HCT116 (cell line): Measurements from ENCODE around the gene TENM3. TPM values are rescaled to one million over a fixed set of nuclear protein-coding genes. Genes with fewer than 3 reads are reported as not detected.

Experiments used
- ATAC-seq: fragments of 200-7000 bp; cut with Tn5 transposase; 2 replicates; pipeline ENCODE4 v1.9.1; 2020; ENCODE audit warnings: mild to moderate bottlenecking, moderate library complexity
- BruUV-seq: library from RNA; stranded (reverse); fragments of 400-500 nt; replicated peaks from 2 replicates; lab custom pipeline; 2021; lab: Mats Ljungman, UMichigan
- CTCF ChIA-PET: fragments of 300-600 bp; sonication (Branson Sonifier 250); formaldehyde crosslinking; loops from one replicate; lab custom pipeline; 2021; ENCODE audit warnings: antibody characterized with exemption; lab: Charles Lee
- POLR2A ChIA-PET: fragments of 300-600, 350-600 bp; sonication (Branson Sonifier 250); formaldehyde crosslinking; loops from one replicate; lab custom pipeline; 2021; ENCODE audit warnings: antibody characterized with exemption; lab: Charles Lee
- RAD21 ChIA-PET, 2 experiments: fragments of 300-600 bp; sonication (Branson Sonifier 250); formaldehyde crosslinking; loops; one replicate each; lab custom pipeline; 2023; ENCODE audit warnings: low total read pairs in 2 of 2; ENCODE audit not compliant: uncharacterized antibody in 2 of 2, unreplicated experiment in 2 of 2, low non-redundant PET in 1 of 2; lab: Charles Lee
- DNase-seq: peaks from one replicate; pipeline ENCODE4 v3.0.0-alpha.2; 2010; ENCODE audit warnings: low read depth, low spot score
- H2AFZ ChIP-seq: fragments of 200-600 bp; shearing (Covaris generic), sonication (generic); 2 replicates; pipeline ENCODE4 v1.6.1; 2017; ENCODE audit warnings: low read depth, mixed run types, mixed read lengths, antibody characterized with exemption, low read length; ENCODE audit not compliant: poor library complexity, severe bottlenecking
- H3K27ac ChIP-seq: 2 replicates; pipeline ENCODE4 v1.5.1; 2012; ENCODE audit warnings: low read depth, low read length
- H3K27me3 ChIP-seq: fragments of 200-600 bp; sonication (generic); 2 replicates; pipeline ENCODE4 v1.6.1; 2016; ENCODE audit warnings: mixed run types, low read length, mixed read lengths; ENCODE audit not compliant: insufficient read depth
- H3K36me3 ChIP-seq, 2 experiments: fragments of 200-500 bp in 1 of 2; fragments of 200-600 bp in 1 of 2; sonication (Bioruptor generic) in 1 of 2; sonication (generic) in 1 of 2; 2 replicates each; pipeline versions ENCODE4 v1.5.1 to v1.6.1; 2014 to 2016; ENCODE audit warnings: low read length in 2 of 2, inconsistent platforms in 1 of 2, mixed read lengths in 1 of 2, mixed run types in 1 of 2; ENCODE audit not compliant: insufficient read depth in 2 of 2, control insufficient read depth in 1 of 2
- H3K4me1 ChIP-seq, 2 experiments: fragments of 200-600 bp in 1 of 2; sonication (generic) in 1 of 2; 2 replicates each; pipeline versions ENCODE4 v1.5.1 to v1.6.1; 2012 to 2017; ENCODE audit warnings: low read length in 2 of 2, inconsistent platforms in 1 of 2, mild to moderate bottlenecking in 1 of 2, mixed read lengths in 1 of 2, mixed run types in 1 of 2, moderate library complexity in 1 of 2; ENCODE audit not compliant: insufficient read depth in 2 of 2, control insufficient read depth in 1 of 2
- H3K4me2 ChIP-seq: fragments of 200-600 bp; sonication (generic); 2 replicates; pipeline ENCODE4 v1.6.1; 2017; ENCODE audit warnings: mixed run types, low read length, mixed read lengths
- H3K4me3 ChIP-seq, 2 experiments: fragments of 200-600 bp in 1 of 2; sonication (generic) in 1 of 2; replicated peaks in 1 of 2; 2 replicates each; pipeline ENCODE4 v1.5.1; 2011 to 2016; ENCODE audit warnings: low read length in 2 of 2, control low read depth in 1 of 2, low read depth in 1 of 2, mild to moderate bottlenecking in 1 of 2, mixed read lengths in 1 of 2, mixed run types in 1 of 2
- H3K79me2 ChIP-seq: fragments of 200-600 bp; sonication (generic); 2 replicates; pipeline ENCODE4 v1.6.1; 2017; ENCODE audit warnings: mild to moderate bottlenecking, mixed run types, low read length, moderate library complexity, mixed read lengths; ENCODE audit not compliant: insufficient read depth
- H3K9ac ChIP-seq: fragments of 200-600 bp; sonication (generic); 2 replicates; pipeline ENCODE4 v1.6.1; 2016; ENCODE audit warnings: low read length, mixed read lengths
- H3K9me2 ChIP-seq: fragments of 200-600 bp; sonication (generic), shearing (Covaris generic); 2 replicates; pipeline ENCODE4 v1.6.1; 2017; ENCODE audit warnings: mixed run types, mild to moderate bottlenecking, moderate library complexity; ENCODE audit not compliant: insufficient read depth
- H3K9me3 ChIP-seq, 2 experiments: fragments of 200-500 bp in 1 of 2; fragments of 200-600 bp in 1 of 2; sonication (Bioruptor generic) in 1 of 2; sonication (generic) in 1 of 2; 2 replicates each; pipeline ENCODE4 v1.6.1; 2014 to 2017; ENCODE audit warnings: low read length in 2 of 2, mixed read lengths in 2 of 2, inconsistent platforms in 1 of 2, low read depth in 1 of 2, mild to moderate bottlenecking in 1 of 2, mixed run types in 1 of 2, moderate library complexity in 1 of 2; ENCODE audit not compliant: control insufficient read depth in 1 of 2, insufficient read depth in 1 of 2
- H4K20me1 ChIP-seq: fragments of 200-600 bp; sonication (generic), shearing (Covaris generic); 2 replicates; pipeline ENCODE4 v1.6.1; 2017; ENCODE audit warnings: mixed run types, mild to moderate bottlenecking, moderate library complexity; ENCODE audit not compliant: insufficient read depth
- ATF3 ChIP-seq: IDR thresholded peaks from 2 replicates; pipeline ENCODE4 v1.6.1; 2012
- EGR1 ChIP-seq: IDR thresholded peaks from 2 replicates; pipeline ENCODE4 v1.6.1; 2012; ENCODE audit warnings: low read depth
- MAX ChIP-seq: IDR thresholded peaks from 2 replicates; pipeline ENCODE4 v1.6.1; 2012
- RAD21 ChIP-seq: IDR thresholded peaks from 2 replicates; pipeline ENCODE4 v1.6.1; 2012; ENCODE audit warnings: low read depth, mild to moderate bottlenecking
- YY1 ChIP-seq: IDR thresholded peaks from 2 replicates; pipeline ENCODE4 v1.6.1; 2011; ENCODE audit warnings: low read length, low read depth, moderate library complexity, mild to moderate bottlenecking; ENCODE audit not compliant: insufficient replicate concordance; ENCODE audit errors: extremely low read depth
- ZNF274 ChIP-seq: fragments of 200-500 bp; sonication (Bioruptor generic); IDR thresholded peaks from 2 replicates; pipeline ENCODE4 v1.6.1; 2014; ENCODE audit warnings: mild to moderate bottlenecking, low read depth, low read length, inconsistent platforms
- intact Hi-C: fragments of 100-400 bp; cut with micrococcal nuclease; formaldehyde crosslinking; loops from 2 replicates; pipeline ENCODE4 v1.10.0; 2022
- total RNA-seq: library from RNA; stranded (reverse); gene quantifications from one replicate; pipeline ENCODE4 v1.2.1, GENCODE V29; 2021; ENCODE audit not compliant: unreplicated experiment
- TF ChIP-seq, protein P1 (sequence below): IDR thresholded peaks from 2 replicates; pipeline ENCODE4 v1.6.1; 2012; ENCODE audit warnings: low read depth

Gene TENM3
- total RNA-seq, 1 experiment from 2014 or later = 0.54 TPM

GRCh38 chr4:182288534-182288933, 45.3 kb downstream of the TENM3 start:
- no peaks in the 10 kb centered on the region for H3K9me2 ChIP-seq

More at GRCh38 chr4:182288534-182288933, 45.3 kb downstream of the TENM3 start:
- ATAC-seq = no peak
- Histone ChIP-seq H4K20me1 (no peaks in the 10 kb centered on the region), H3K79me2 (no peaks in the 10 kb centered on the region), H3K4me3 (no peak overlapping the region), H3K9me3 (no peaks in the 10 kb centered on the region), H3K27me3 (0 out of 2 replicates have a peak, but pooled peaks cover 4% of the 10 kb centered on the region), H2AFZ (no peak overlapping the region)
- no peak for DNase-seq
- RAD21 ChIA-PET = no interaction called here
- TF ChIP-seq ATF3 (no peak), YY1 (no peak), MAX (no peak), RAD21 (no peak), EGR1 (no peak), ZNF274 (no peak)
- TF ChIP-seq, protein P1, sequence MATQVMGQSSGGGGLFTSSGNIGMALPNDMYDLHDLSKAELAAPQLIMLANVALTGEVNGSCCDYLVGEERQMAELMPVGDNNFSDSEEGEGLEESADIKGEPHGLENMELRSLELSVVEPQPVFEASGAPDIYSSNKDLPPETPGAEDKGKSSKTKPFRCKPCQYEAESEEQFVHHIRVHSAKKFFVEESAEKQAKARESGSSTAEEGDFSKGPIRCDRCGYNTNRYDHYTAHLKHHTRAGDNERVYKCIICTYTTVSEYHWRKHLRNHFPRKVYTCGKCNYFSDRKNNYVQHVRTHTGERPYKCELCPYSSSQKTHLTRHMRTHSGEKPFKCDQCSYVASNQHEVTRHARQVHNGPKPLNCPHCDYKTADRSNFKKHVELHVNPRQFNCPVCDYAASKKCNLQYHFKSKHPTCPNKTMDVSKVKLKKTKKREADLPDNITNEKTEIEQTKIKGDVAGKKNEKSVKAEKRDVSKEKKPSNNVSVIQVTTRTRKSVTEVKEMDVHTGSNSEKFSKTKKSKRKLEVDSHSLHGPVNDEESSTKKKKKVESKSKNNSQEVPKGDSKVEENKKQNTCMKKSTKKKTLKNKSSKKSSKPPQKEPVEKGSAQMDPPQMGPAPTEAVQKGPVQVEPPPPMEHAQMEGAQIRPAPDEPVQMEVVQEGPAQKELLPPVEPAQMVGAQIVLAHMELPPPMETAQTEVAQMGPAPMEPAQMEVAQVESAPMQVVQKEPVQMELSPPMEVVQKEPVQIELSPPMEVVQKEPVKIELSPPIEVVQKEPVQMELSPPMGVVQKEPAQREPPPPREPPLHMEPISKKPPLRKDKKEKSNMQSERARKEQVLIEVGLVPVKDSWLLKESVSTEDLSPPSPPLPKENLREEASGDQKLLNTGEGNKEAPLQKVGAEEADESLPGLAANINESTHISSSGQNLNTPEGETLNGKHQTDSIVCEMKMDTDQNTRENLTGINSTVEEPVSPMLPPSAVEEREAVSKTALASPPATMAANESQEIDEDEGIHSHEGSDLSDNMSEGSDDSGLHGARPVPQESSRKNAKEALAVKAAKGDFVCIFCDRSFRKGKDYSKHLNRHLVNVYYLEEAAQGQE = no peak
- TF ChIP-seq, all 23 proteins: peak for 0
- no peaks in the 10 kb centered on the region for H3K36me3 ChIP-seq
- H3K4me2 ChIP-seq = no peak overlapping the region
- POLR2A ChIA-PET = no interaction called here
- CTCF ChIA-PET = no interaction called here
- H3K4me1 ChIP-seq = no peaks in the 10 kb centered on the region
- BruUV-seq = no TSS peak
- no peak overlapping the region for H3K27ac ChIP-seq
- no peak overlapping the region for H3K9ac ChIP-seq
- intact Hi-C loops = no loop called here
